Esophagus squamous epithelium (tissue), 5 donors: ENCODE results near the gene UBE3C. TPM values are rescaled to one million over a fixed set of nuclear protein-coding genes. Genes with fewer than 3 reads are reported as not detected.
"Not testable (repeated sequence)": the region's sequence is repeated elsewhere in the genome, so short reads cannot be mapped to it uniquely, and the experiment has no call there.

ENCODE experiments used
- DNase-seq: peaks from one replicate; lab custom pipeline; 2025; lab: John Stamatoyannopoulos, UW
- H3K27ac ChIP-seq, 4 donors: fragments of 200-600 bp; sonication (generic); one replicate each; pipeline ENCODE4 v1.5.1; 2016 to 2019; ENCODE audit warnings: mild to moderate bottlenecking in 1 of 4
- H3K27me3 ChIP-seq, 4 donors: fragments of 200-600 bp; sonication (generic); 1 replicate in 3 of 4; 2 replicates in 1 of 4; pipeline versions ENCODE4 v1.5.1 to v1.6.0; 2017 to 2021; ENCODE audit warnings: antibody characterized with exemption in 1 of 4
- H3K36me3 ChIP-seq, 3 donors: fragments of 200-600 bp; sonication (generic); one replicate each; pipeline ENCODE4 v1.5.1; 2016 to 2019
- H3K4me1 ChIP-seq, 3 donors: fragments of 200-600 bp; sonication (generic); one replicate each; pipeline ENCODE4 v1.5.1; 2017 to 2019
- H3K4me3 ChIP-seq, 4 donors: fragments of 200-600 bp; sonication (generic); 1 replicate in 3 of 4; 2 replicates in 1 of 4; pipeline ENCODE4 v1.5.1; 2016 to 2019; ENCODE audit warnings: mild to moderate bottlenecking in 2 of 4, moderate library complexity in 1 of 4
- H3K9me3 ChIP-seq, 3 donors: fragments of 200-600 bp; sonication (generic); one replicate each; pipeline ENCODE4 v1.5.1; 2016 to 2019
- CTCF ChIP-seq, 6 experiments: fragments of 450-650 bp in 4 of 6; fragments of 200-600 bp in 2 of 6; sonication (generic) in 2 of 6; IDR thresholded peaks; one replicate each; pipeline ENCODE4 v1.5.1; 2016 to 2019; ENCODE audit warnings: antibody characterized with exemption in 6 of 6, mild to moderate bottlenecking in 4 of 6, moderate library complexity in 4 of 6
- POLR2A ChIP-seq, 4 donors: fragments of 450-650 bp; IDR thresholded peaks; one replicate each; pipeline ENCODE4 v1.6.1; 2017; ENCODE audit warnings: antibody characterized with exemption in 4 of 4, mild to moderate bottlenecking in 4 of 4, moderate library complexity in 3 of 4
- WGBS, 2 donors: methylation state at CpG; one replicate each; pipeline ENCODE4 v1.1.5; 2018; 5-methylcytosine and 5-hydroxymethylcytosine counted together
- intact Hi-C: fragments of 100-400 bp; cut with DNase I; formaldehyde crosslinking; loops from one replicate; pipeline ENCODE4 v1.15.0; 2022
- total RNA-seq, 4 donors: library from RNA; depleted of rRNA; stranded (reverse); fragments of >200 nt; gene quantifications; one replicate each; pipeline ENCODE4 v1.1.0, GENCODE V29; 2016
- donor health status: DM: yes; HTN: yes; CAD: no.

The UBE3C gene
- total RNA-seq, 4 donors from 2014 or later: 52.2 to 101 (median 68.3) TPM

- no peaks in the 10 kb centered on the region for H3K4me1 ChIP-seq
- no peak overlapping the region for H3K27ac ChIP-seq
- TF ChIP-seq POLR2A (IDR thresholded peaks at IDR 0.05) (no peak), CTCF (IDR thresholded peaks at IDR 0.05) (peak in 3 of 6 experiments; percentile 16 to 31 (median 20))
- no peaks in the 10 kb centered on the region for H3K27me3 ChIP-seq
- DNase-seq: no peak
- no peaks in the 10 kb centered on the region for H3K9me3 ChIP-seq
- no peak overlapping the region for H3K4me3 ChIP-seq
- peaks cover 4 to 94% (median 32%) of the 10 kb centered on the region in 3 donors for H3K36me3 ChIP-seq
- 71 to 73% methylated on average over 11 of the region's 11 CpGs for WGBS, 2 donors
- intact Hi-C loops: no loop called here
These were observed 115.1 kb downstream of the UBE3C start for GRCh38 chr7:157253850-157254249.

- H3K4me1 ChIP-seq, H3K4me3 ChIP-seq, intact Hi-C loops, H3K27ac ChIP-seq, H3K27me3 ChIP-seq, H3K9me3 ChIP-seq, DNase-seq: not testable (repeated sequence)
- 90 to 94% methylated on average over 16 to 17 of the region's 18 CpGs for WGBS, 2 donors
- H3K36me3 ChIP-seq: peaks cover 4 to 94% (median 36%) of the 10 kb centered on the region in 3 donors
These were observed 116.1 kb downstream of the UBE3C start for GRCh38 chr7:157254781-157255180.

DNA sequence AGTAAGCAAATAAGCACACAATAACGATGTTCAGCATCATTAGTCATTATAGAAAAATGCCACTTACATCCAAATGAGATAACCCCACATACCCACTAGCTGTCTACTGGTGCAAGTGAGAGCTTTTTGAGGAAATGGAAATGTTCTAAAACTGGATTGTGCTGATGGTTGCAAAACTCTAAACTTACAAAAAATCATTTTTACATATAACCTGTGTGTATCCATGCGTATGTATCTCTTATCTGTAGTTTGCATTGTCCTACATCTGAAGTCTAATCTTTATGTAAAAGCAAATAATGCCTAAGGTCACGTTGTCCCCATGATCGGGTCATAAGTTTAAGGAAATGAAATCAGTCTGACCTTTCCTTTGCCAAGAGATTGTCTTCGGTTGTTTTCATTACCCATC, 116.5 kb downstream of the UBE3C start:
- 66 to 74% methylated on average over 5 of the region's 5 CpGs for WGBS, 2 donors
- H3K4me3 ChIP-seq: no peak overlapping the region

DNA sequence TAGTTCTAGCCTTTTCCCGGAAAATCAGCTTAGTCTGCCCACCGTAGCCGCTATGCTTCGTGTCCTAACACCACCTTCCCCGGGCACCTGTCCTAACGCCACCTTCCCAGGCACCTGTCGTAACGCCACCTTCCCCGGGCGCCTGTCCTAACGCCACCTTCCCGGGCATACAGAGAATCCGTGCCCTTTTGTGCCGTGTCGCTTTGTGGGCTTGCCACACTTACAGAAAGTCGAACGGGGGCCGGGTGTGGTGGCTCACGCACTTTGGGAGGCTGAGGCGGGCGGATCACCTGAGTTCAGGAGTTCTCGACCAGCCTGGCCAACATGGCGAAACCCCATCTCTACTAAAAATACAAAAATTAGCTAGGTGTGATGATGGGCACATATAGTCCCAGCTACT, 124.4 kb downstream of the UBE3C start:
- no peak for TF ChIP-seq CTCF (IDR thresholded peaks at IDR 0.05)
- no peak for TF ChIP-seq POLR2A (IDR thresholded peaks at IDR 0.05)

More for the DNA sequence above, 116.5 kb downstream of the UBE3C start:
- TF ChIP-seq POLR2A (IDR thresholded peaks at IDR 0.05) (no peak), CTCF (IDR thresholded peaks at IDR 0.05) (no peak)
- intact Hi-C loops: no loop called here
- no peaks in the 10 kb centered on the region for H3K9me3 ChIP-seq
- no peak overlapping the region for H3K27ac ChIP-seq
- H3K36me3 ChIP-seq: peaks cover 4 to 94% (median 36%) of the 10 kb centered on the region in 3 donors
- no peaks in the 10 kb centered on the region for H3K4me1 ChIP-seq
- no peaks in the 10 kb centered on the region for H3K27me3 ChIP-seq
- DNase-seq: no peak

DNA sequence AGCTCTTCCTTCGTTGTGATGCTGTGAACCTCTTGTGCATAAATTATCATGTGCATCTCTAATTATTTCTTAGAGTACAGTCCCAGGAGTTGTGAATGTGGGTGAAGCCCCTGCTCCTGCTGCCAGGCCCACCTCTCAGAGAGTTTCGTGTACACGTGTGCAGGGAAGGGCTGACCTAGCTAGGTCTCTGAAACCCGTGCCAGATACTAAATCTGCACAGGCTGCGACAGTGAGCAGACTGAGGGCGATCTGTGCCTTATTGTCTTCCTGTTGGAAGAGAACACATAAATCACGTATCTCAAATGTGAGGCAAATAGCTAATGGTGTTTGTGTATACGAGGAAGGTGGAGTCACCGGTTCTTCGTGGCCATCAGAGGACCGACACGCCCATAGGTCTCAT, 126.3 kb downstream of the UBE3C start:
- Histone ChIP-seq H3K4me3 (no peak overlapping the region), H3K27ac (no peak overlapping the region), H3K4me1 (no peaks in the 10 kb centered on the region), H3K9me3 (no peaks in the 10 kb centered on the region), H3K36me3 (peaks cover 6 to 97% (median 27%) of the 10 kb centered on the region in 3 donors), H3K27me3 (no peaks in the 10 kb centered on the region)
- WGBS, 2 donors: 83 to 93% methylated on average over 5 to 12 of the region's 12 CpGs
- no peak for DNase-seq
- no peak for TF ChIP-seq POLR2A (IDR thresholded peaks at IDR 0.05)
- TF ChIP-seq CTCF (IDR thresholded peaks at IDR 0.05): no peak
- intact Hi-C loops: loop anchor here (10.0 kb wide), 1 partner anchor 310 kb away; no protein-coding TSS in a partner anchor

More for the DNA sequence above, 124.4 kb downstream of the UBE3C start:
- no peaks in the 10 kb centered on the region for H3K9me3 ChIP-seq
- H3K4me3 ChIP-seq: no peak overlapping the region
- 90 to 93% methylated on average over 13 to 21 of the region's 23 CpGs for WGBS, 2 donors
- H3K4me1 ChIP-seq: no peaks in the 10 kb centered on the region
- H3K36me3 ChIP-seq: peaks cover 6 to 97% (median 29%) of the 10 kb centered on the region in 3 donors
- no peaks in the 10 kb centered on the region for H3K27me3 ChIP-seq
- H3K27ac ChIP-seq: no peak overlapping the region
- intact Hi-C loops: loop anchor here (10.0 kb wide), 1 partner anchor 308 kb away; no protein-coding TSS in a partner anchor
- DNase-seq: no peak
